GM19351 (cell line): ENCODE data around the gene CCDC157.
"Not testable (repeated sequence)": the region's sequence is repeated elsewhere in the genome, so short reads cannot be mapped to it uniquely, and the experiment has no call there.

ENCODE experiments used
- ATAC-seq: cut with Tn5 transposase; IDR thresholded peaks from one replicate; pipeline ENCODE4 v1.9.1; 2021; ENCODE audit warnings: mild to moderate bottlenecking, moderate library complexity; ENCODE audit not compliant: unreplicated experiment

Gene CCDC157

GRCh38 chr22:30325724-30326254 lies 31.0 kb upstream of the CCDC157 start:
- ATAC-seq: no peak

DNA sequence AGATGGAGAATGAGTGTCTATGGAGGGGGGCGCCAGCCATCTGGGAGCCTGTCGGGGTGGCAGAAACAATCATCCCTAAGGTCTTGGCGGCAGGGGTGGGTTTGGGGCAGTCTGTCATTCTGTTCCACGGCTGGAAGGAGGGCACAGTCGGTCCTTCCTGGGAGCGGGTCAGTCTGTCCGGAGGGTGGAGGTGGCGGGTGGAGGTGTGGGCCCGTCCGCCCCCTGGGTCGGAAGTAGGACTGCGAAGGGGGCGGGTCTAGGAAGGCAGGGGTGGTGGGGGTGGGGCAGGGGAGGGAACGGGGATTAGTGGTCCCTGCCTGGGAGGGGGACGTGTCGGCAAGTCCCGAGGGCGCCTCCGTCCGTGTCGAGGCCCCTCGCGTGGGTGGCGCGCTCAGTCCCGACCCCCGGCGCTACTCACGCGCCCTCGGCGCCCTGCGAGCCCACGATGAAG lies 30.5 kb upstream of the CCDC157 start:
- ATAC-seq: peak; percentile 38

DNA sequence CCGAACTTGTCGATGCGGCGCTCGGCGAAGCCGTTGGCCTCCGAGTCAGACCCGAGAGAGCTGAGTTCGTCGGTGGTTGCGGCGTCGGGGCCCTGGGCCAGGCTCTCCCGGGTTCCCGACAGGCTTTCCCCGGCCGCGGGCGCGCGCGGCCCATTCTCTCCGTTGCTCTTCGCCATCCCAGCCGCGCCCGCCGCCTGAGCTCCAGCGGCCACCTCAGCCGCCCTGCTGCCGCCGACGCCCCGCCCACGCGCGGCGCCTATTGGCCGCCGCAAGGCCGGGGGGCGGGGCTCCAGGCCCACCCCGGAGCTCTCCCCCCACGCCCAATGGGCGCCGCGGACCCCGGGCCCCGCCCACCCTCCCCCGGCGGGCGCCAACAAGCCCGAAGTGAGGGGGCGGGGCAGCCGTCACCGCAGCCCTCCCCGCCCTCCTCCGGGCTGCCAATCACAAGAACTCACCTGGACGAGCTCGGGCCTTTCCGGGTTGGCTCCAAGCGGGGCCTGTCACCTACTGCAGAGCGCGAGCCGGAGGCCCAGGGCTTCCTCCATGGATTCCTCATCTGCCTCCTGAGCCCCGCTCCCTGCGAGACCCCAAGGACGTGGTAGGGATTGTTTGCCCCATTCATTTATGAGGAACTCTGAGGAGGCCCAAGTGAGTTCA lies 30.0 kb upstream of the CCDC157 start, which contains the start of gene TBC1D10A:
Gene TBC1D10A (minus strand): TSS at position 236 of the 657 bp plus-strand sequence. CDS start 60 bp downstream, at position 176.
- ATAC-seq: peak; percentile 89

- ATAC-seq: no peak
Measured at GRCh38 chr22:30327864-30328345, 28.9 kb upstream of the CCDC157 start.

DNA sequence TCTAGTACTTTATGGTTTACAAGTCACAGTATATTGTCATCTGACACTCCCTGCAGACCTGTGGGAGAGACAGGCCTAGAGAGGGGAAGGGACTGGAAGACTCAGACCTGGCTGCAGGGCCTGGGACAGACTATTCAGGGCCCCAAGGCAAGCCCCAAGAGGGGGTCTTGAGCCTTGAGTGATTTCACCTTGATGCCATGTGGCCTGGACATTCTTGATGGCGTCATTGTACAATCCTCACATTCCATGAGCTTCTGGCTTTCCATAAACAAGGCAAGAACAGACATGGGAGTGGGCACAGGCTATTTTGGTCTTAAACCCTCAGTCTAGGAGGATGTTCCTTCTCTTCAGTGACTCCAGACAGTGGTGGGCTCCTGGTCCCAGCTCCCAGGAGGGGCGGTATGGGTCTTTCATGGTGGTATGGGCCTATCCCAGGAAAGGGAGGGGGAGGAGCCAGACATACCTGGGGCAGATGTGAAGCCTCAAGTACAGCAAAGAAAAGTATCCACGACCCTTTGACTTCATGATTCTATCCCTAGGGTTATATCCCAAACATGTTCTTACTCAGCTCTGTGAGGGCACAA lies 28.2 kb upstream of the CCDC157 start:
- no peak for ATAC-seq

GRCh38 chr22:30332551-30332950 lies 24.3 kb upstream of the CCDC157 start:
- ATAC-seq: no peak

DNA sequence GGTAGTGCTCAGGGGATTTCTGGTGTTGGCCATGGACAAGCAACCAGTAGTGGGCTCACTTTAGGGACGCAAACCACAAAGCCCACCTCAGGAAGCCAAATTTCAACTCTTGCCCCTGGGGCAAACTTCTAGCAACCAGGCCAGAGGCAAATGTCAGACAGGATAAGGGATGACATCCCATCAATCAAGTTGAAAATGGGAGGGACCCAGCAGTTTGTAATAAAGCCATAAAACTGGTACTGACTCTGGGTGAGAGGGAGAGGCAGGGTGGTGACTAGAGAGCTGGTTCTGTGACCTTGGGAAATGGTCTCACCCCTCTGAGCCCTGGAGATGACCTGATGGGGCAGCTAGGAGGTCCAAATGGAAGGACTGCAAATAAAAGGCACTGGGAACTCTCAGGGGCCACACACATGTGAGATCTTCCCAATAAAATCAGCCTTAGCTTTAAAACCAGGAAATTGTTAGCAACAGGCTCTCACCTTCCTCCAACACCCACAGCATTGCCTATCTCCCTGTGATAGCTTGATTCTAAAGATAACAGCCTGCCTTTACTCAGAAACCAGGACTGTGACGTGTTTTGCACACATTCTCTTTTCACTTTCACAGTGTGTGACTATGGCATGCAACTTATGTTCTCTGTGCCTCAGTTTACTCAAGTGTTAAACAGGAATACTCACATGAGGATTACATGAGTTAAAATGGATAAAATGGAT lies 23.7 kb upstream of the CCDC157 start:
- no peak for ATAC-seq

GRCh38 chr22:30333707-30334087 lies 23.1 kb upstream of the CCDC157 start:
- no peak for ATAC-seq

- ATAC-seq: no peak
Measured at GRCh38 chr22:30334646-30335045, 22.2 kb upstream of the CCDC157 start.

- ATAC-seq: no peak
Measured at GRCh38 chr22:30335236-30335635, 21.6 kb upstream of the CCDC157 start.

DNA sequence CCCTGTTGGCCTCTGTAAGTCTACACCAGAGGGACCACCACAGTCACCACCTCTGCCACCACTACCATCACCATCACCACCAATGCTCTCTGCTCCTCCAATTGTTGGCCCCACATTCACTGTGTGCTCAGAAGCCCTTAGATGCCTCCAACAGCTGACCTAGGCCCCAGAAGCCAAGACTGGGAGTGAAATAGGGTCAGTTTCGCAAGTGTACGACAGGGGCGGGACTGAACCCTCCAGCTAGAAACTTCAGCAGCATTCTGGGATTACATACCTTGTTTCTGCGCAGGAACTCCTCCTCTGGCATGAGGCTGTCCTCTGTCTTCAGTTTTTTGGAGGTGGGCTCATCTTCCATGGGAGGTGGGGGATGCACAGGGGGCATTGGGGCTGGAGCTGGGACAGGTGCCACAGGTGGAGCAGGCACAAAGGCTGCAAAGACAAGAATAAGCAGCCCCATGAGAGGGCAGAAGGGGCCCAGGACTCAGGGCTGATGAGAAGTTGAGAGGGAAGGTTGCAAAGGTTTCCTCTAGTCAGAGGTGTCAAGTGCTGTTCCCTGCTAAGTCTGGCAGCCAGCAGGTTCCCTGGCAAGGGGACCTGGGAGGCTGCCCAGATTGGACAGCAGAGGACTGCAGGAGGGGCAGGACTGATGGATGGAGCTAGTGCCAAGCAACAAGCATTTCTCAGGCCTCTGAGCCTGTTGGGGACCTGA lies 19.9 kb upstream of the CCDC157 start:
- no peak for ATAC-seq

GRCh38 chr22:30337461-30337778 lies 19.4 kb upstream of the CCDC157 start:
- no peak for ATAC-seq

- ATAC-seq: not testable (repeated sequence)
Measured at GRCh38 chr22:30338341-30338740, 18.5 kb upstream of the CCDC157 start.

DNA sequence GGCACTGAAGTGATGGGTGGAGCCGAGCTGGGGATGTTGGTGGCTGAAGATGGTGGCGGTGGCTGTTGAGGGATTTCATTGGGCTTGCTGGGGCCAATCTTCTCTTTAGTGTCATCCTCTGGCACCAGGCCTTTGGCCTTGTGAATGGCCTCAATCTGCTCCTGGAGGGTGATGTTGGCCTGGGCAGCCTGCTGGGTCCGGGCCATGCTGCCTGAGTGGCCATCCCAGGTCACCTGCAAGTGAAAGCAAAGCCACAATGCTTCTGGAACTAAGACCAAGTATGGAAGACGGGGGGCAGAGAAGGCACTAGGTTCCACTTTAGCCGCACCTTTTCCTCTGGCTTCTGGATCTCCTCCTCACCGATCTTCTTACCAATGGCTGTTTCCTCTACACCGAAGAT lies 18.0 kb upstream of the CCDC157 start:
- no peak for ATAC-seq

- no peak for ATAC-seq
Measured at GRCh38 chr22:30340911-30341685, 15.7 kb upstream of the CCDC157 start.

DNA sequence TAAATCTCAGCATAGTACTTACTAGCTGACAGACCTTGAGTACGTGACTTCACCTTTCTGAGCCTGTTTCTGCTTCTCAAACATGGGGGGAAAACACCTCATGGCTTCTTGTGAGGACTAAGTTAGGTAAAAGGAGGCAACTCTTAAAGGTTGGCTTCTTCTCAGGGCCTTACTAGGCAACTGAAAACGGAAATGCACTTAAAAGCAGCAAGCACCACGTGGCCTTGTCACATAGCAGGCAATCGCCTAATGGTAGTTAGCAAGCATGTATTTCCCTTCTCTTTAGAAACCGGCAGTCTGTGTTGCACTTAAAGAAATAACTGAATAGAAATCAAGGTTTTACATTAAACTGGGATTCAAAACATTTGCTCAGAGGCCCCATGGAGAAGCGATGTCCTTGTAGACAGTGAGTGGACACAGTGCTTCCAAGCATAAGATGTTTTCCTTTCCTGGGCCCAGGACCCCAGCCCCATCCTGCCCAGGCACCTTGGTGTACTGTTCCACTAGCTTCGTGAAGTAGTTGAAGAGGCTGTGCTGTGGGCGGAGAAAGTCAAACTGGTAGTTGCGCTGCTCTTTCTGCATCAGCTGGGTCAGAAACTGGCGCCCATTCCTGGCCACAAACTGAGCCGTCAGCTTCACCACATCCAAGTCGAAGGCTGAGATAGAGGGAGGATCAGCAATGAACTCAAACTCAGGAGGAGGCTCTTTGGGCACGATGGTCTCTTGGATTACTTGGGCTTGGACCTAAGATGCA lies 12.2 kb upstream of the CCDC157 start:
- ATAC-seq: no peak

- ATAC-seq: no peak
Measured at GRCh38 chr22:30347255-30347892, 9.4 kb upstream of the CCDC157 start.

DNA sequence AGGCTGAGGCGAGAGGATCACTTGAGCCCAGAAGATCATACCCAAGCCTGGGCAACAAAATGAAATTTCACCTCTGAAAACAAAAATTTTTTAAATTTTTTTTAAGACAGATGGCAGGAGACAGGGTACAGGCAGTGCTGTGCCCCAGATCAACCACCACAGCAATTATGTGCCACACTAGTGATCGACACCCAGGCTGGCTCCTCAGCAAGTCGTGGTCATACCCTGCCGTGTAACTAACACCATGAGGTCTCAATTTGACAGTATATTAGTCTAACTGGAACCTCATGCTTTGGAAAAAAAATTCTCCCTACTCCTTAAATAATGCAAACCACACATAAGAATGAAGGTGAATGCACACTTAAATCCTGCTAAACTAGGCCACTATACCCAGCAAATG lies 8.4 kb upstream of the CCDC157 start:
- no peak for ATAC-seq

- ATAC-seq: no peak
Measured at GRCh38 chr22:30348809-30349208, 8.0 kb upstream of the CCDC157 start.
